K562 (cell line): Measurements from ENCODE around the gene VMP1. TPM values are rescaled to one million over a fixed set of nuclear protein-coding genes. Genes with fewer than 3 reads are reported as not detected.

Source experiments
- CEBPG ChIP-seq, 3 experiments: fragments of 200-800 bp in 1 of 3; sonication (Bioruptor generic) in 1 of 3; sonication (generic) in 1 of 3; formaldehyde crosslinking in 1 of 3; IDR thresholded peaks in 2 of 3; conservative IDR thresholded peaks in 1 of 3; 2 replicates each; pipeline versions ENCODE4 v1.6.1 to v1.8.0; 2016 to 2022; ENCODE audit warnings: missing compliant biosample characterization in 2 of 3, missing genetic modification characterization in 2 of 3, mild to moderate bottlenecking in 1 of 3, missing genetic modification reagents in 1 of 3
- polyA plus RNA-seq, 8 experiments: library from polyadenylated mRNA; depleted of rRNA in 4 of 8; stranded (reverse) in 5 of 8; unstranded in 3 of 8; fragments of >200 nt; fragmentation: Nextera tagmentation in 2 of 8; fragmentation: Illumina TruSeq in 1 of 8; extraction: Ambion mirVana in 2 of 8; extraction: Trizol in 1 of 8; gene quantifications; 2 replicates each; pipeline versions ENCODE4 v1.2.1 to v1.2.3, GENCODE V29; 2011 to 2014; ENCODE audit warnings: inconsistent platforms in 1 of 8, missing spikeins in 1 of 8
- total RNA-seq, 7 experiments: library from RNA; depleted of rRNA in 6 of 7; stranded (reverse); fragments of >200 nt in 6 of 7; fragmentation: Illumina TruSeq in 2 of 7; extraction: Trizol in 2 of 7; gene quantifications; 2 replicates each; pipeline versions ENCODE4 v1.2.1 to v1.2.3, GENCODE V29; 2011 to 2021; ENCODE audit warnings: low replicate concordance in 1 of 7
- TF ChIP-seq, protein P1 (sequence below): fragments of 450-650 bp; IDR thresholded peaks from 2 replicates; pipeline ENCODE4 v1.6.1; 2016; ENCODE audit warnings: mild to moderate bottlenecking, moderate library complexity

The VMP1 gene
- total and polyA plus RNA-seq, 9 of the 15 experiments (the other 6 are each of a cell fraction or from before 2014, with no cell fraction given): 123 to 304 (median 151) TPM

DNA sequence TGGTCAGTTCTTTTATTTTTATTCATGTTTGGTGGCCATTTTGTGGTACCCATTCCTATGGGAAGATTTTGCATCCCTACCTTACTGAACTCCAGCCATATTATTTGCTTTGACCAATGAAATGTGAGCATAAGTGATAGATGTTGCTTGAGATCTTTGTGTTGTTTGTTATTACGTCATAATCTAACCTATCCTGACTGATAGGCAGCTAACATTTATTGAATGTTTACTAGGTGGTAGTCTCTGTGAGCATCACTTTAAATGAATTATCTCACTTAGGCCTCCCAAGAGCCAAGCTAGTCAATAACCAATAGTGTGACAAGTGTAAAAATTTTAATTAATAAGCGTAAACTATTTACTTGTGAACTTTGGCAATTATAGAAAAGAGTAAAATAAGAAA is 37.6 kb downstream of the VMP1 start (continued):
- TF ChIP-seq, protein P1, sequence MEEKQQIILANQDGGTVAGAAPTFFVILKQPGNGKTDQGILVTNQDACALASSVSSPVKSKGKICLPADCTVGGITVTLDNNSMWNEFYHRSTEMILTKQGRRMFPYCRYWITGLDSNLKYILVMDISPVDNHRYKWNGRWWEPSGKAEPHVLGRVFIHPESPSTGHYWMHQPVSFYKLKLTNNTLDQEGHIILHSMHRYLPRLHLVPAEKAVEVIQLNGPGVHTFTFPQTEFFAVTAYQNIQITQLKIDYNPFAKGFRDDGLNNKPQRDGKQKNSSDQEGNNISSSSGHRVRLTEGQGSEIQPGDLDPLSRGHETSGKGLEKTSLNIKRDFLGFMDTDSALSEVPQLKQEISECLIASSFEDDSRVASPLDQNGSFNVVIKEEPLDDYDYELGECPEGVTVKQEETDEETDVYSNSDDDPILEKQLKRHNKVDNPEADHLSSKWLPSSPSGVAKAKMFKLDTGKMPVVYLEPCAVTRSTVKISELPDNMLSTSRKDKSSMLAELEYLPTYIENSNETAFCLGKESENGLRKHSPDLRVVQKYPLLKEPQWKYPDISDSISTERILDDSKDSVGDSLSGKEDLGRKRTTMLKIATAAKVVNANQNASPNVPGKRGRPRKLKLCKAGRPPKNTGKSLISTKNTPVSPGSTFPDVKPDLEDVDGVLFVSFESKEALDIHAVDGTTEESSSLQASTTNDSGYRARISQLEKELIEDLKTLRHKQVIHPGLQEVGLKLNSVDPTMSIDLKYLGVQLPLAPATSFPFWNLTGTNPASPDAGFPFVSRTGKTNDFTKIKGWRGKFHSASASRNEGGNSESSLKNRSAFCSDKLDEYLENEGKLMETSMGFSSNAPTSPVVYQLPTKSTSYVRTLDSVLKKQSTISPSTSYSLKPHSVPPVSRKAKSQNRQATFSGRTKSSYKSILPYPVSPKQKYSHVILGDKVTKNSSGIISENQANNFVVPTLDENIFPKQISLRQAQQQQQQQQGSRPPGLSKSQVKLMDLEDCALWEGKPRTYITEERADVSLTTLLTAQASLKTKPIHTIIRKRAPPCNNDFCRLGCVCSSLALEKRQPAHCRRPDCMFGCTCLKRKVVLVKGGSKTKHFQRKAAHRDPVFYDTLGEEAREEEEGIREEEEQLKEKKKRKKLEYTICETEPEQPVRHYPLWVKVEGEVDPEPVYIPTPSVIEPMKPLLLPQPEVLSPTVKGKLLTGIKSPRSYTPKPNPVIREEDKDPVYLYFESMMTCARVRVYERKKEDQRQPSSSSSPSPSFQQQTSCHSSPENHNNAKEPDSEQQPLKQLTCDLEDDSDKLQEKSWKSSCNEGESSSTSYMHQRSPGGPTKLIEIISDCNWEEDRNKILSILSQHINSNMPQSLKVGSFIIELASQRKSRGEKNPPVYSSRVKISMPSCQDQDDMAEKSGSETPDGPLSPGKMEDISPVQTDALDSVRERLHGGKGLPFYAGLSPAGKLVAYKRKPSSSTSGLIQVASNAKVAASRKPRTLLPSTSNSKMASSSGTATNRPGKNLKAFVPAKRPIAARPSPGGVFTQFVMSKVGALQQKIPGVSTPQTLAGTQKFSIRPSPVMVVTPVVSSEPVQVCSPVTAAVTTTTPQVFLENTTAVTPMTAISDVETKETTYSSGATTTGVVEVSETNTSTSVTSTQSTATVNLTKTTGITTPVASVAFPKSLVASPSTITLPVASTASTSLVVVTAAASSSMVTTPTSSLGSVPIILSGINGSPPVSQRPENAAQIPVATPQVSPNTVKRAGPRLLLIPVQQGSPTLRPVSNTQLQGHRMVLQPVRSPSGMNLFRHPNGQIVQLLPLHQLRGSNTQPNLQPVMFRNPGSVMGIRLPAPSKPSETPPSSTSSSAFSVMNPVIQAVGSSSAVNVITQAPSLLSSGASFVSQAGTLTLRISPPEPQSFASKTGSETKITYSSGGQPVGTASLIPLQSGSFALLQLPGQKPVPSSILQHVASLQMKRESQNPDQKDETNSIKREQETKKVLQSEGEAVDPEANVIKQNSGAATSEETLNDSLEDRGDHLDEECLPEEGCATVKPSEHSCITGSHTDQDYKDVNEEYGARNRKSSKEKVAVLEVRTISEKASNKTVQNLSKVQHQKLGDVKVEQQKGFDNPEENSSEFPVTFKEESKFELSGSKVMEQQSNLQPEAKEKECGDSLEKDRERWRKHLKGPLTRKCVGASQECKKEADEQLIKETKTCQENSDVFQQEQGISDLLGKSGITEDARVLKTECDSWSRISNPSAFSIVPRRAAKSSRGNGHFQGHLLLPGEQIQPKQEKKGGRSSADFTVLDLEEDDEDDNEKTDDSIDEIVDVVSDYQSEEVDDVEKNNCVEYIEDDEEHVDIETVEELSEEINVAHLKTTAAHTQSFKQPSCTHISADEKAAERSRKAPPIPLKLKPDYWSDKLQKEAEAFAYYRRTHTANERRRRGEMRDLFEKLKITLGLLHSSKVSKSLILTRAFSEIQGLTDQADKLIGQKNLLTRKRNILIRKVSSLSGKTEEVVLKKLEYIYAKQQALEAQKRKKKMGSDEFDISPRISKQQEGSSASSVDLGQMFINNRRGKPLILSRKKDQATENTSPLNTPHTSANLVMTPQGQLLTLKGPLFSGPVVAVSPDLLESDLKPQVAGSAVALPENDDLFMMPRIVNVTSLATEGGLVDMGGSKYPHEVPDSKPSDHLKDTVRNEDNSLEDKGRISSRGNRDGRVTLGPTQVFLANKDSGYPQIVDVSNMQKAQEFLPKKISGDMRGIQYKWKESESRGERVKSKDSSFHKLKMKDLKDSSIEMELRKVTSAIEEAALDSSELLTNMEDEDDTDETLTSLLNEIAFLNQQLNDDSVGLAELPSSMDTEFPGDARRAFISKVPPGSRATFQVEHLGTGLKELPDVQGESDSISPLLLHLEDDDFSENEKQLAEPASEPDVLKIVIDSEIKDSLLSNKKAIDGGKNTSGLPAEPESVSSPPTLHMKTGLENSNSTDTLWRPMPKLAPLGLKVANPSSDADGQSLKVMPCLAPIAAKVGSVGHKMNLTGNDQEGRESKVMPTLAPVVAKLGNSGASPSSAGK: no peak
- TF ChIP-seq CEBPG (CRISPR knock-in tag; IDR thresholded peaks at IDR 0.05) (no peak), CEBPG (tag; conservative IDR thresholded peaks at IDR 0.05 in 1 of 2, IDR thresholded peaks at IDR 0.05 in 1 of 2) (peak; percentile 56 to 59; a peak in 3 of 4 replicates)
